Measurements from ENCODE around the gene KLK3.

KLK3 gene

DNA sequence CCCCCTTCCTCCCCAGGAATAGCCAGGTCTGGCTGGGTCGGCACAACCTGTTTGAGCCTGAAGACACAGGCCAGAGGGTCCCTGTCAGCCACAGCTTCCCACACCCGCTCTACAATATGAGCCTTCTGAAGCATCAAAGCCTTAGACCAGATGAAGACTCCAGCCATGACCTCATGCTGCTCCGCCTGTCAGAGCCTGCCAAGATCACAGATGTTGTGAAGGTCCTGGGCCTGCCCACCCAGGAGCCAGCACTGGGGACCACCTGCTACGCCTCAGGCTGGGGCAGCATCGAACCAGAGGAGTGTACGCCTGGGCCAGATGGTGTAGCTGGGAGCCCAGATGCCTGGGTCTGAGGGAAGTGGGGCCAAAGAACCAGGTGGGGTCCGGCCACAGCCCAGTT lies 21.7 kb downstream of the KLK3 start:
- no peak overlapping the region for H3K27ac ChIP-seq (ENCODE audit: low read depth, low read length, poor library complexity, severe bottlenecking)
- H3K4me2 ChIP-seq (ENCODE audit: low read length): no peak overlapping the region
- H2AFZ ChIP-seq (ENCODE audit: low read length): no peak overlapping the region
- H3K4me3 ChIP-seq (ENCODE audit: low read depth, low read length, poor library complexity, severe bottlenecking): no peak overlapping the region
- no peaks in the 10 kb centered on the region for H3K79me2 ChIP-seq (ENCODE audit: insufficient read depth, low read length)
- TF ChIP-seq EZH2 (IDR thresholded peaks at IDR 0.05; ENCODE audit: borderline replicate concordance, low read length): no peak
- TF ChIP-seq, protein P1, sequence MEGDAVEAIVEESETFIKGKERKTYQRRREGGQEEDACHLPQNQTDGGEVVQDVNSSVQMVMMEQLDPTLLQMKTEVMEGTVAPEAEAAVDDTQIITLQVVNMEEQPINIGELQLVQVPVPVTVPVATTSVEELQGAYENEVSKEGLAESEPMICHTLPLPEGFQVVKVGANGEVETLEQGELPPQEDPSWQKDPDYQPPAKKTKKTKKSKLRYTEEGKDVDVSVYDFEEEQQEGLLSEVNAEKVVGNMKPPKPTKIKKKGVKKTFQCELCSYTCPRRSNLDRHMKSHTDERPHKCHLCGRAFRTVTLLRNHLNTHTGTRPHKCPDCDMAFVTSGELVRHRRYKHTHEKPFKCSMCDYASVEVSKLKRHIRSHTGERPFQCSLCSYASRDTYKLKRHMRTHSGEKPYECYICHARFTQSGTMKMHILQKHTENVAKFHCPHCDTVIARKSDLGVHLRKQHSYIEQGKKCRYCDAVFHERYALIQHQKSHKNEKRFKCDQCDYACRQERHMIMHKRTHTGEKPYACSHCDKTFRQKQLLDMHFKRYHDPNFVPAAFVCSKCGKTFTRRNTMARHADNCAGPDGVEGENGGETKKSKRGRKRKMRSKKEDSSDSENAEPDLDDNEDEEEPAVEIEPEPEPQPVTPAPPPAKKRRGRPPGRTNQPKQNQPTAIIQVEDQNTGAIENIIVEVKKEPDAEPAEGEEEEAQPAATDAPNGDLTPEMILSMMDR (IDR thresholded peaks at IDR 0.05; ENCODE audit: low read length): no peak
- no peaks in the 10 kb centered on the region for H3K36me3 ChIP-seq (ENCODE audit: insufficient read depth, low read length)
- no peak overlapping the region for H3K9ac ChIP-seq (ENCODE audit: low read length)
- no peaks in the 10 kb centered on the region for H4K20me1 ChIP-seq (ENCODE audit: insufficient read depth, low read length)
- no peaks in the 10 kb centered on the region for H3K9me2 ChIP-seq (ENCODE audit: low read depth, low read length)
- H3K9me3 ChIP-seq (ENCODE audit: low read length): no peaks in the 10 kb centered on the region
- H3K27me3 ChIP-seq (ENCODE audit: insufficient read depth, low read length): no peaks in the 10 kb centered on the region
- no peaks in the 10 kb centered on the region for H3F3A ChIP-seq (ENCODE audit: insufficient read depth, low read length)
- H3K4me1 ChIP-seq (ENCODE audit: insufficient read depth, low read length, severe bottlenecking): no peaks in the 10 kb centered on the region

DNA sequence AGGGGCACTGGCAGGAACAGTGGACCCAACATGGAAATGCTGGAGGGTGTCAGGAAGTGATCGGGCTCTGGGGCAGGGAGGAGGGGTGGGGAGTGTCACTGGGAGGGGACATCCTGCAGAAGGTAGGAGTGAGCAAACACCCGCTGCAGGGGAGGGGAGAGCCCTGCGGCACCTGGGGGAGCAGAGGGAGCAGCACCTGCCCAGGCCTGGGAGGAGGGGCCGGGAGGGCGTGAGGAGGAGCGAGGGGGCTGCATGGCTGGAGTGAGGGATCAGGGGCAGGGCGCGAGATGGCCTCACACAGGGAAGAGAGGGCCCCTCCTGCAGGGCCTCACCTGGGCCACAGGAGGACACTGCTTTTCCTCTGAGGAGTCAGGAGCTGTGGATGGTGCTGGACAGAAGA lies 22.6 kb downstream of the KLK3 start:
- no peaks in the 10 kb centered on the region for H3K9me2 ChIP-seq (ENCODE audit: low read depth, low read length)
- no peaks in the 10 kb centered on the region for H4K20me1 ChIP-seq (ENCODE audit: insufficient read depth, low read length)
- no peak overlapping the region for H3K27ac ChIP-seq (ENCODE audit: low read depth, low read length, poor library complexity, severe bottlenecking)
- H2AFZ ChIP-seq (ENCODE audit: low read length): no peak overlapping the region
- no peaks in the 10 kb centered on the region for H3K27me3 ChIP-seq (ENCODE audit: insufficient read depth, low read length)
- no peaks in the 10 kb centered on the region for H3F3A ChIP-seq (ENCODE audit: insufficient read depth, low read length)
- H3K4me3 ChIP-seq (ENCODE audit: low read depth, low read length, poor library complexity, severe bottlenecking): no peak overlapping the region
- no peaks in the 10 kb centered on the region for H3K4me1 ChIP-seq (ENCODE audit: insufficient read depth, low read length, severe bottlenecking)
- H3K9me3 ChIP-seq (ENCODE audit: low read length): no peaks in the 10 kb centered on the region
- TF ChIP-seq, protein P1 (IDR thresholded peaks at IDR 0.05; ENCODE audit: low read length): no peak
- no peak for TF ChIP-seq EZH2 (IDR thresholded peaks at IDR 0.05; ENCODE audit: borderline replicate concordance, low read length)
- no peak overlapping the region for H3K9ac ChIP-seq (ENCODE audit: low read length)
- no peaks in the 10 kb centered on the region for H3K79me2 ChIP-seq (ENCODE audit: insufficient read depth, low read length)
- H3K4me2 ChIP-seq (ENCODE audit: low read length): no peak overlapping the region
- no peaks in the 10 kb centered on the region for H3K36me3 ChIP-seq (ENCODE audit: insufficient read depth, low read length)

DNA sequence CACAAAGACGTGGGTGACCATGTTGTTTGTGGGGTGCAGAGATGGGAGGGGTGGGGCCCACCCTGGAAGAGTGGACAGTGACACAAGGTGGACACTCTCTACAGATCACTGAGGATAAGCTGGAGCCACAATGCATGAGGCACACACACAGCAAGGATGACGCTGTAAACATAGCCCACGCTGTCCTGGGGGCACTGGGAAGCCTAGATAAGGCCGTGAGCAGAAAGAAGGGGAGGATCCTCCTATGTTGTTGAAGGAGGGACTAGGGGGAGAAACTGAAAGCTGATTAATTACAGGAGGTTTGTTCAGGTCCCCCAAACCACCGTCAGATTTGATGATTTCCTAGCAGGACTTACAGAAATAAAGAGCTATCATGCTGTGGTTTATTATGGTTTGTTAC lies 24.1 kb downstream of the KLK3 start:
- H3K79me2 ChIP-seq (ENCODE audit: insufficient read depth, low read length): no peaks in the 10 kb centered on the region
- H2AFZ ChIP-seq (ENCODE audit: low read length): no peak overlapping the region
- no peak for TF ChIP-seq EZH2 (IDR thresholded peaks at IDR 0.05; ENCODE audit: borderline replicate concordance, low read length)
- TF ChIP-seq, protein P1 (IDR thresholded peaks at IDR 0.05; ENCODE audit: low read length): no peak
- no peak overlapping the region for H3K4me3 ChIP-seq (ENCODE audit: low read depth, low read length, poor library complexity, severe bottlenecking)
- no peaks in the 10 kb centered on the region for H3K4me1 ChIP-seq (ENCODE audit: insufficient read depth, low read length, severe bottlenecking)
- no peaks in the 10 kb centered on the region for H3K27me3 ChIP-seq (ENCODE audit: insufficient read depth, low read length)
- no peaks in the 10 kb centered on the region for H3F3A ChIP-seq (ENCODE audit: insufficient read depth, low read length)
- no peaks in the 10 kb centered on the region for H4K20me1 ChIP-seq (ENCODE audit: insufficient read depth, low read length)
- no peaks in the 10 kb centered on the region for H3K9me2 ChIP-seq (ENCODE audit: low read depth, low read length)
- no peaks in the 10 kb centered on the region for H3K36me3 ChIP-seq (ENCODE audit: insufficient read depth, low read length)
- no peak overlapping the region for H3K27ac ChIP-seq (ENCODE audit: low read depth, low read length, poor library complexity, severe bottlenecking)
- no peak overlapping the region for H3K4me2 ChIP-seq (ENCODE audit: low read length)
- no peaks in the 10 kb centered on the region for H3K9me3 ChIP-seq (ENCODE audit: low read length)
- no peak overlapping the region for H3K9ac ChIP-seq (ENCODE audit: low read length)
